Neural progenitor cell (in vitro differentiated cells): Measurements from ENCODE around the gene FBXO7. TPM values are rescaled to one million over a fixed set of nuclear protein-coding genes. Genes with fewer than 3 reads are reported as not detected.

Source experiments
- DNase-seq: peaks from one replicate; pipeline ENCODE4 v3.0.0-alpha.2; 2016; ENCODE audit warnings: low spot score
- H2AFZ ChIP-seq: fragments of 200-600 bp; sonication (generic); replicated peaks from 2 replicates; pipeline ENCODE4 v1.6.1; 2016; ENCODE audit warnings: antibody characterized with exemption
- H3F3A ChIP-seq: fragments of 200-600 bp; sonication (generic); 2 replicates; pipeline ENCODE4 v1.6.1; 2016; ENCODE audit warnings: antibody characterized with exemption, low read depth
- H3K27ac ChIP-seq: fragments of 200-600 bp; sonication (generic); 2 replicates; pipeline ENCODE4 v1.5.1; 2016; ENCODE audit warnings: mild to moderate bottlenecking
- H3K27me3 ChIP-seq: fragments of 200-600 bp; sonication (generic); 2 replicates; pipeline ENCODE4 v1.6.1; 2016; ENCODE audit warnings: mild to moderate bottlenecking, moderate library complexity
- H3K36me3 ChIP-seq: fragments of 200-600 bp; sonication (generic); 2 replicates; pipeline ENCODE4 v1.5.1; 2016
- H3K4me1 ChIP-seq: fragments of 200-600 bp; sonication (generic); 2 replicates; pipeline ENCODE4 v1.6.1; 2016; ENCODE audit warnings: mixed run types
- H3K4me2 ChIP-seq: fragments of 200-600 bp; sonication (generic); 2 replicates; pipeline ENCODE4 v1.6.1; 2016
- H3K4me3 ChIP-seq: fragments of 200-600 bp; sonication (generic); 2 replicates; pipeline ENCODE4 v1.5.1; 2016
- H3K79me2 ChIP-seq: fragments of 200-600 bp; sonication (generic); 2 replicates; pipeline ENCODE4 v1.6.1; 2016; ENCODE audit warnings: low read depth
- H3K9ac ChIP-seq: fragments of 200-600 bp; sonication (generic); 2 replicates; pipeline ENCODE4 v1.6.1; 2016
- H3K9me3 ChIP-seq: fragments of 200-600 bp; sonication (generic); 2 replicates; pipeline ENCODE4 v1.5.1; 2016; ENCODE audit warnings: low read depth
- H4K20me1 ChIP-seq: fragments of 200-600 bp; sonication (generic); 2 replicates; pipeline ENCODE4 v1.6.1; 2016; ENCODE audit warnings: low read depth
- H3K27ac Mint-ChIP-seq: 3 replicates; pipeline ENCODE4 v1.8.0; 2021; ENCODE audit warnings: mixed read lengths
- H3K27me3 Mint-ChIP-seq: 2 replicates; pipeline ENCODE4 v1.8.0; 2022; ENCODE audit warnings: low read depth, mild to moderate bottlenecking, inconsistent platforms, moderate library complexity, mixed read lengths; ENCODE audit not compliant: insufficient read depth
- H3K36me3 Mint-ChIP-seq: 3 replicates; pipeline ENCODE4 v1.8.0; 2021; ENCODE audit warnings: mixed read lengths
- H3K4me1 Mint-ChIP-seq: 3 replicates; pipeline ENCODE4 v1.8.0; 2021; ENCODE audit warnings: mixed read lengths
- H3K4me3 Mint-ChIP-seq: 3 replicates; pipeline ENCODE4 v1.8.0; 2021; ENCODE audit warnings: mild to moderate bottlenecking, moderate library complexity, mixed read lengths
- H3K9me3 Mint-ChIP-seq: 3 replicates; pipeline ENCODE4 v1.8.0; 2020; ENCODE audit warnings: mixed read lengths
- CTCF ChIP-seq: fragments of 200-600 bp; sonication (generic); IDR thresholded peaks from 2 replicates; pipeline ENCODE4 v1.5.1; 2017; ENCODE audit warnings: antibody characterized with exemption, mild to moderate bottlenecking
- EZH2 ChIP-seq: fragments of 200-600 bp; sonication (generic); IDR thresholded peaks from 2 replicates; pipeline ENCODE4 v1.6.1; 2017; ENCODE audit warnings: antibody characterized with exemption, mild to moderate bottlenecking, moderate library complexity
- EZH2phosphoT487 ChIP-seq: fragments of 200-600 bp; sonication (generic); IDR thresholded peaks from 2 replicates; pipeline ENCODE4 v1.6.1; 2017; ENCODE audit warnings: antibody characterized with exemption
- total RNA-seq: library from RNA; depleted of rRNA; stranded (reverse); fragments of >200 nt; gene quantifications from 2 replicates; pipeline ENCODE4 v1.2.3, GENCODE V29; 2015; ENCODE audit warnings: low replicate concordance

FBXO7 gene
- total RNA-seq, 1 donor from 2014 or later = 65.2 TPM

- Histone ChIP-seq H3K4me2 (no peak overlapping the region), H3K27me3 (peaks cover 7% of the 10 kb centered on the region), H3K4me3 (no peak overlapping the region), H3K36me3 (peaks cover 4% of the 10 kb centered on the region), H2AFZ (no peak overlapping the region), H3K79me2 (no peaks in the 10 kb centered on the region), H4K20me1 (peaks cover 9% of the 10 kb centered on the region), H3K27ac (no peak overlapping the region), H3K9ac (no peak overlapping the region), H3K4me1 (no peaks in the 10 kb centered on the region), H3K9me3 (no peaks in the 10 kb centered on the region), H3F3A (no peaks in the 10 kb centered on the region)
- Mint-ChIP-seq H3K4me3 (no peak overlapping the region), H3K27ac (no peak overlapping the region), H3K4me1 (no peaks in the 10 kb centered on the region), H3K9me3 (no peaks in the 10 kb centered on the region), H3K36me3 (peaks cover 47% of the 10 kb centered on the region), H3K27me3 (no peaks in the 10 kb centered on the region)
- TF ChIP-seq EZH2 = no peak
- no peak for TF ChIP-seq CTCF
- no peak for TF ChIP-seq EZH2phosphoT487
- DNase-seq = no peak
These were observed 20.4 kb downstream of the FBXO7 start for GRCh38 chr22:32494971-32495370.

- H3K36me3 Mint-ChIP-seq = peaks cover 34% of the 10 kb centered on the region
- Histone ChIP-seq H3K4me2 (no peak overlapping the region), H3K4me3 (no peak overlapping the region), H3K27me3 (peaks cover 34% of the 10 kb centered on the region), H3K9ac (no peak overlapping the region), H3K4me1 (peaks cover 8% of the 10 kb centered on the region), H3K79me2 (no peaks in the 10 kb centered on the region), H3K36me3 (no peaks in the 10 kb centered on the region), H4K20me1 (peaks cover 25% of the 10 kb centered on the region), H3F3A (peaks cover 19% of the 10 kb centered on the region), H3K9me3 (no peaks in the 10 kb centered on the region), H2AFZ (no peak overlapping the region), H3K27ac (no peak overlapping the region)
- no peaks in the 10 kb centered on the region for H3K9me3 Mint-ChIP-seq
- no peak for DNase-seq
- H3K4me1 Mint-ChIP-seq = peaks cover 21% of the 10 kb centered on the region
- H3K27me3 Mint-ChIP-seq = peaks cover 7% of the 10 kb centered on the region
- H3K27ac Mint-ChIP-seq = no peak overlapping the region
- no peak overlapping the region for H3K4me3 Mint-ChIP-seq
- TF ChIP-seq CTCF = no peak
- TF ChIP-seq EZH2 = no peak
- TF ChIP-seq EZH2phosphoT487 = no peak
These were observed 25.1 kb downstream of the FBXO7 start for GRCh38 chr22:32499666-32500065.

- H3K27ac Mint-ChIP-seq = peak overlapping the region; percentile 65
These were observed 27.5 kb downstream of the FBXO7 start for GRCh38 chr22:32501836-32502752.

GRCh38 chr22:32509045-32509444, 34.4 kb downstream of the FBXO7 start:
- Histone ChIP-seq H2AFZ (no peak overlapping the region), H3K4me3 (no peak overlapping the region), H3K4me1 (peaks cover 12% of the 10 kb centered on the region), H3K9me3 (no peaks in the 10 kb centered on the region), H3K4me2 (peak overlapping the region; percentile 50), H3K27me3 (peaks cover 5% of the 10 kb centered on the region), H3K36me3 (no peaks in the 10 kb centered on the region), H3K9ac (no peak overlapping the region), H3K79me2 (no peaks in the 10 kb centered on the region), H4K20me1 (no peaks in the 10 kb centered on the region), H3K27ac (no peak overlapping the region), H3F3A (no peaks in the 10 kb centered on the region)
- DNase-seq = peak; percentile 13
- no peaks in the 10 kb centered on the region for H3K9me3 Mint-ChIP-seq
- H3K27ac Mint-ChIP-seq = no peak overlapping the region
- H3K4me3 Mint-ChIP-seq = no peak overlapping the region
- no peaks in the 10 kb centered on the region for H3K36me3 Mint-ChIP-seq
- peaks cover 8% of the 10 kb centered on the region for H3K27me3 Mint-ChIP-seq
- TF ChIP-seq EZH2phosphoT487 (no peak), EZH2 (no peak), CTCF (no peak)
- H3K4me1 Mint-ChIP-seq = peaks cover 3% of the 10 kb centered on the region

More at GRCh38 chr22:32501836-32502752, 27.5 kb downstream of the FBXO7 start:
- Histone ChIP-seq H3K4me1 (peaks cover 8% of the 10 kb centered on the region), H3K9ac (no peak overlapping the region), H3K9me3 (no peaks in the 10 kb centered on the region), H3K79me2 (no peaks in the 10 kb centered on the region), H2AFZ (no peak overlapping the region), H3K4me2 (peak overlapping the region; percentile 55), H3K27me3 (peaks cover 38% of the 10 kb centered on the region), H3K4me3 (peak overlapping the region; percentile 6), H3F3A (peaks cover 19% of the 10 kb centered on the region), H4K20me1 (peaks cover 25% of the 10 kb centered on the region), H3K27ac (peak overlapping the region; percentile 58), H3K36me3 (no peaks in the 10 kb centered on the region)
- H3K9me3 Mint-ChIP-seq = no peaks in the 10 kb centered on the region
- H3K27me3 Mint-ChIP-seq = peaks cover 9% of the 10 kb centered on the region
- TF ChIP-seq EZH2 = no peak
- peak; percentile 98 for TF ChIP-seq EZH2phosphoT487
- peak; percentile 74 for DNase-seq
- H3K4me1 Mint-ChIP-seq = peaks cover 24% of the 10 kb centered on the region
- H3K36me3 Mint-ChIP-seq = peaks cover 20% of the 10 kb centered on the region
- peak overlapping the region; percentile 27 for H3K4me3 Mint-ChIP-seq
